PC-9 (cell line): ENCODE results near the gene ME1.

Experiments
- EZH2 ChIP-seq: fragments of 200-600 bp; sonication (generic); IDR thresholded peaks from 2 replicates; pipeline ENCODE4 v1.8.0; 2017; ENCODE audit warnings: antibody characterized with exemption, low read depth
- TF ChIP-seq, protein P1 (sequence below): fragments of 200-600 bp; sonication (generic); conservative IDR thresholded peaks from 2 replicates; pipeline ENCODE4 v1.6.1; 2017; ENCODE audit warnings: mixed run types, antibody characterized with exemption, mild to moderate bottlenecking, moderate library complexity

DNA sequence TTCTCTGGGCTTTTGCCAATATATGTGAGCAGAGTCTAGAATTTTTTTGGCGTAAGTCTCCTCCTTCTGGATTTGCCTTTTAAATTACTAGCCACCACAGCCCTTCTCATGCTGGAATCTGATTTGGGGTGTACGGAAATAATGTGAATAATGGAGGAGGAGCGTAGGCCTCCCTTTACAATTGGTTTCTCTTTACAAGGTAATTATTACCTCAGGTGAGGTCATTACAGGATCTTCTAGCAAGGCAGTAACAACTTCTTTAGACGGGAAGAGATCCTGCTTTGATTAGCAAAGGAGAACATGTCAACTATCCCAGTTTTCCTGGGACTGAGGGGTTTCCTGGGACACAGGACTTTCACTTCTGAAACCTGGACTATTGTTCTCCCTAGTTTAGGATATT, 228.8 kb downstream of the ME1 start:
- TF ChIP-seq, protein P1, sequence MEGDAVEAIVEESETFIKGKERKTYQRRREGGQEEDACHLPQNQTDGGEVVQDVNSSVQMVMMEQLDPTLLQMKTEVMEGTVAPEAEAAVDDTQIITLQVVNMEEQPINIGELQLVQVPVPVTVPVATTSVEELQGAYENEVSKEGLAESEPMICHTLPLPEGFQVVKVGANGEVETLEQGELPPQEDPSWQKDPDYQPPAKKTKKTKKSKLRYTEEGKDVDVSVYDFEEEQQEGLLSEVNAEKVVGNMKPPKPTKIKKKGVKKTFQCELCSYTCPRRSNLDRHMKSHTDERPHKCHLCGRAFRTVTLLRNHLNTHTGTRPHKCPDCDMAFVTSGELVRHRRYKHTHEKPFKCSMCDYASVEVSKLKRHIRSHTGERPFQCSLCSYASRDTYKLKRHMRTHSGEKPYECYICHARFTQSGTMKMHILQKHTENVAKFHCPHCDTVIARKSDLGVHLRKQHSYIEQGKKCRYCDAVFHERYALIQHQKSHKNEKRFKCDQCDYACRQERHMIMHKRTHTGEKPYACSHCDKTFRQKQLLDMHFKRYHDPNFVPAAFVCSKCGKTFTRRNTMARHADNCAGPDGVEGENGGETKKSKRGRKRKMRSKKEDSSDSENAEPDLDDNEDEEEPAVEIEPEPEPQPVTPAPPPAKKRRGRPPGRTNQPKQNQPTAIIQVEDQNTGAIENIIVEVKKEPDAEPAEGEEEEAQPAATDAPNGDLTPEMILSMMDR, result no peak
- TF ChIP-seq EZH2, result no peak
